ENCODE data around the gene ABLIM2. TPM values are rescaled to one million over a fixed set of nuclear protein-coding genes. Genes with fewer than 3 reads are reported as not detected.

The ABLIM2 gene
- total RNA-seq, 4 donors from 2014 or later = 5.9 to 20.0 (median 8.6) TPM

DNA sequence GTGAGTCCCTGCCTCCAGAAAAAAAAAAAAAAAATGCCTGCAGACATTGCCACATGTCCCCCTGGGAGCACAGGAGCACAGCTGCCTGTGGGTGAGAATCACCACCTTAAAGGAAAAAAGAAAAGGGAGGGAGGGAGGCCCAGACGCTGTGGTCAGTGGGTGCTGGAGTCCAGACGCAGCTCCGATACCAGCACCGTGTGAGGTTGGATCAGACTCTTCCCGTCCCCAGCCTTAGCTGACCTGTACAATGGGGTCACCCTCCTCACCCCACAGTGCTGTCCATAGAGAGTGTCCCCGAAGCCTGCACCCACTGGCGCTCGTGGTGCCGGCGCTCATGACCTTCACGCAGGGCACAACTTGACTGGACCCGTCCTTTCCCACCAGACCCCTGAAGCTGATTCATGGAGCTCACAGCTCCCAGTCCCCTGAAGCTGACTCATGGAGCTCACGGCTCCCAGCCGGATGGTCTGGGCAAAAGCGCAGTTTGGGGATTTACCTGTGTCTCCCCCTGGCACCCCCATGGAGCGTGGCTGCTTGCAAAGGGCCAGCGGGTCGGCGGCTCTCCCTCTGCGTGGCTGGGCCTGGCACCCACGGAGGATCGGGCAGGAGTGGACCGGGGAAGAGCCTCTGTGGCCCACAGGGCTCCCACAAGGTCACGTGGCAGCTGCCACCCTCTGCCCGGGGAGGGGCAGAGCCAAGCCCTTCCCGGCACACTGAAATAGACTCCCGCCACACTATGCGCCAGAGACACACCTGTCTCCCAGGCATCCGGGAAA is 31.4 kb downstream of the ABLIM2 start:
- TF ChIP-seq, protein P1, sequence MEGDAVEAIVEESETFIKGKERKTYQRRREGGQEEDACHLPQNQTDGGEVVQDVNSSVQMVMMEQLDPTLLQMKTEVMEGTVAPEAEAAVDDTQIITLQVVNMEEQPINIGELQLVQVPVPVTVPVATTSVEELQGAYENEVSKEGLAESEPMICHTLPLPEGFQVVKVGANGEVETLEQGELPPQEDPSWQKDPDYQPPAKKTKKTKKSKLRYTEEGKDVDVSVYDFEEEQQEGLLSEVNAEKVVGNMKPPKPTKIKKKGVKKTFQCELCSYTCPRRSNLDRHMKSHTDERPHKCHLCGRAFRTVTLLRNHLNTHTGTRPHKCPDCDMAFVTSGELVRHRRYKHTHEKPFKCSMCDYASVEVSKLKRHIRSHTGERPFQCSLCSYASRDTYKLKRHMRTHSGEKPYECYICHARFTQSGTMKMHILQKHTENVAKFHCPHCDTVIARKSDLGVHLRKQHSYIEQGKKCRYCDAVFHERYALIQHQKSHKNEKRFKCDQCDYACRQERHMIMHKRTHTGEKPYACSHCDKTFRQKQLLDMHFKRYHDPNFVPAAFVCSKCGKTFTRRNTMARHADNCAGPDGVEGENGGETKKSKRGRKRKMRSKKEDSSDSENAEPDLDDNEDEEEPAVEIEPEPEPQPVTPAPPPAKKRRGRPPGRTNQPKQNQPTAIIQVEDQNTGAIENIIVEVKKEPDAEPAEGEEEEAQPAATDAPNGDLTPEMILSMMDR (IDR thresholded peaks at IDR 0.05; ENCODE audit: low read depth) = no peak

DNA sequence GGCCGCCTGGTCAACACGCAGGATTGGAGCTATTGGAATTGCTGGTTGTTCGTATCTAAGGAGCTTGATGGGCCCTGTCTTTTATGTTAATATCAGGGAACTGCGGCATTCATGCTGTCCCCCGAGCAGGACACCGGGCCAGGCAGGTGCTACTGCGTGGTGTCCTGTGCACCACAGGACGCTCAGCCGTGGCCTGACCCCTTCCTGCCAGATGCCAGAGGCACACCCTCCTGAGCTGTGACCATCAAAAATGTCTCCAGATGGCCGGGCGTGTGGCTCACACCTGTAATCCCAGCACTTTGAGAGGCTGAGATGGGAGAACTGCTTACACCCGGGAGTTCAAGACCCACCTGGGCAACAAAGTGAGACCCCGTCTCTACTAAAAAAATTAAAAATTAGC is 32.1 kb downstream of the ABLIM2 start:
- TF ChIP-seq, protein P1 (IDR thresholded peaks at IDR 0.05; ENCODE audit: low read depth) = no peak

DNA sequence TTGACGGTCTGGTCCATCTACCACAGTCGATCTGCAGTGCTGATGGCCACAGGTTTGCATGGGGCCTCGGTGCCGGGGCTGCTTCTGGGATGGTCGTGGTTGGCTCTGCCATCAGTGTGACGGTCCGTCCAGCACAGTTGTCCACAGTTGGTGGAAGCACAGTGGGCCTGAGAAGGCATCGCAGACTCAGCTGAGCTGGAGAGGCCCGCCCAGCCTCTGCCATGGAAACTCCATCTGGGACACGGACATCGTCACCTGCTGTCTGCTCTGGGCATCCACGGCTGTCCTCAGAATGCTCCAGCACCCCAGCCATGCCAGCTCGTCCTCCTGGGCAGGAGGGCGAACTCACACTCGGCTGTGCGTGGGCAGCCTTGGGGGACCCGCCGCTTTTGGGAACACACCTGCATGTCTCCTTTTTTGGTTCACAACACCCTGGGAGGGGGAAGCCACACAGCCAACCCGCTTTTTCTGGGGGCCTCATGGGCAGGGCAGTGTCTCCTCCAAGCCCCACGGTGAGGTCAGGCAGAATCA is 33.0 kb downstream of the ABLIM2 start:
- TF ChIP-seq, protein P1 (IDR thresholded peaks at IDR 0.05; ENCODE audit: low read depth) = no peak

DNA sequence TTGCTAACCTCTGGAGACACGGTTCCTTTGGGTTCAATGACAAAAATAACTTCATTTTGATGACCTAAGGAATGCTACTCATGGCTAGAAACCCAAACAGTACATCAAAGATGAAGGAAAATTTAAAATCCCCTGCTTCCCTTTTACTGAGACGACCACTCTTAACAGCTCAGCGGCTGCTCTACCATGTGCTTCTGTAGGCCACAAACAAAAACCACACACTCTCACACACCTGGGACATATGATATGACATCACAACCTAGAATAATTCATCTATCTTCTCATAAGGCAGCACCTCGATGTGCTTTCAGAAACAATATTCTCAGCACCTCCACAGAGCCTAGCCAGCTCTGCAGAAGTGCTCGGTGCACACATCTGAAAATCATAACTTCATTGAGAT is 34.7 kb downstream of the ABLIM2 start:
- TF ChIP-seq, protein P1 (IDR thresholded peaks at IDR 0.05; ENCODE audit: low read depth) = no peak

DNA sequence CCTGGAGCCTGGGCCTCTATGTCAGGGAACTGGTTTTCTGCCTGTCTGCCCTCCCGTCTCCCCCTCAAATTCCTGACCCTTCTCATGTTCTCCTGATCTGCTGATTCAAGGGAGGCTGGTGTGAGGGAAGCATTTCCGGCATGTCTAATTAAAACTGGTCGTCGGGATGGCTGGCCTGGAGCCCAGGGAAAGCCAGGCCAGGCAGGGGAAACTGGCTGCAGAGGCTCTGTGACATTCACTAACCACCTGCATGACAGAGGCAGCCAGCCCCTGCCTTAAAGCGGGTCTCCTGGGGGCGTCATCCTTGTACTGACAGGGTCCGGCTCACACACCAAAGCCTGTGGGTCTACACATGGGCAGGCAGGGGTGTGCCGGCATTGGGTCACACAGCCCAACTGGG is 35.2 kb downstream of the ABLIM2 start:
- TF ChIP-seq, protein P1 (IDR thresholded peaks at IDR 0.05; ENCODE audit: low read depth) = no peak

DNA sequence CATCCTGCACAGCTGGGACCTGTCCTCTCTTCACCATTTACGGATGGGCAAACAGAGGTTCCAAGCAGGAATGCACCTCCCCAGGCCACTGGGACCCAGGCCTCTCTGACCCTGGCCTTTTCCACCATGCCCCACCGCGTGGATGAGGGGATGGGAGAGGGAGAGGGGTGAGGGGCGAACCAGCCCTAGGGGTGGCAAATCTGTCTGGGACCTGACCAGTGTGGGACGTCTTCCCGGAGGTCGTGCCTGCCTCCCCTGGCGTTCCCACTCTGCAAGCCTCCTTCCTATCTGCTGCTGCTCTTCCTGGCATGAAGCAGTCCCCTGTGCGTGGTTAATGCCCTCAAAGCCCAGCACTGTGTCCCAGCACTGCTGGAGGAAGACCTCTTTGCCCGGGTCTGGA is 35.9 kb downstream of the ABLIM2 start:
- TF ChIP-seq, protein P1 (IDR thresholded peaks at IDR 0.05; ENCODE audit: low read depth) = no peak

DNA sequence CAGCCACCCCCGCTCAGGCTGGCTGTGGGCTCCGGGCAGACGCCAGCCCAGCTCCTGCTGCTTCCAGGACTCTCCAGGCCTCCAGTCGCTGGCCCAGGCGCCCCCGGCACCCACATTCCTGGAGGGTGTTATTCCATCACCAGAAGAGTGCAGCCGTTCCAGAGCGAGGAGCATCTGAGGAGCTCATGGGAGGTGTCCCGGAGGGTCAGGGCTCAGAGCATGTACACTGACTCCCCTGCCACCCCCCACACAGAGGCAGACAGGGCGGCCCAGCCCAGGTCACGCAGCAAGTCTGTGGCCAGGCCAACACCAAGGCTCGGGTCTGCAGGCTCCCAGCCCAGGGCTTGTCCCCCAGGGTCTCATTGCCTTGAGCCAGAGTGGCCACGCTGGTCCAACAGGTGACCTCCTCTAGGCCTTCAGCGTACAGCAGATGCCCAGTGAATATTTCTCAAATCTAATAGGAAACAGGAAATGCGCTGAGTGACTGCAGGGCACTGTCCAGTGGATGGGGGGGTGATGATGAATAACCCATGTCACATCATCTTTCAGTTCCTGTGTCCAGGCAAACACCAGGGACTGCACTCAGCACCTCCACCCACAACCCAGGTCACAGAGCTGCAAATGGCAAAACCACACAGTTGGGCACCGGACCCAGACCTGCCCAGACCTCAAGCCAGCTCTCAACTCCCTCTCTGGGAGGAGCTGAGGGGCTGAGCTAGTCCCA is 37.2 kb downstream of the ABLIM2 start:
- TF ChIP-seq, protein P1 (IDR thresholded peaks at IDR 0.05; ENCODE audit: low read depth) = no peak
